Measurements from ENCODE around the gene C6orf15.

The C6orf15 gene

GRCh38 chr6:31142361-31142761 is 30.0 kb upstream of the C6orf15 start:
- DNase-seq (ENCODE audit: low read depth): no peak
- no peak for TF ChIP-seq CTCF (IDR thresholded peaks at IDR 0.05; ENCODE audit: control insufficient read depth, extremely low read depth, insufficient read depth)
- H3K4me3 ChIP-seq (ENCODE audit: low read depth, low read length): no peak overlapping the region

GRCh38 chr6:31140643-31141042 is 28.3 kb upstream of the C6orf15 start:
- H3K4me3 ChIP-seq (ENCODE audit: low read depth, low read length): no peak overlapping the region
- no peak for DNase-seq (ENCODE audit: low read depth)
- no peak for TF ChIP-seq CTCF (IDR thresholded peaks at IDR 0.05; ENCODE audit: control insufficient read depth, extremely low read depth, insufficient read depth)

- no peak for DNase-seq (ENCODE audit: low read depth)
- TF ChIP-seq CTCF (IDR thresholded peaks at IDR 0.05; ENCODE audit: control insufficient read depth, extremely low read depth, insufficient read depth): no peak
- no peak overlapping the region for H3K4me3 ChIP-seq (ENCODE audit: low read depth, low read length)
Observed at GRCh38 chr6:31139599-31139998, 27.2 kb upstream of the C6orf15 start.

GRCh38 chr6:31138982-31139381 is 26.6 kb upstream of the C6orf15 start, which contains the start of gene PSORS1C2:
TSS of gene PSORS1C2 (minus strand) at chr6:31139066. CDS start at chr6:31139026, 40 bp downstream.
- no peak for DNase-seq (ENCODE audit: low read depth)
- TF ChIP-seq CTCF (IDR thresholded peaks at IDR 0.05; ENCODE audit: control insufficient read depth, extremely low read depth, insufficient read depth): no peak
- no peak within 1 kb of the TSS for H3K4me3 ChIP-seq (ENCODE audit: low read depth, low read length)

GRCh38 chr6:31135710-31136109 is 23.3 kb upstream of the C6orf15 start:
- no peak for TF ChIP-seq CTCF (IDR thresholded peaks at IDR 0.05; ENCODE audit: control insufficient read depth, extremely low read depth, insufficient read depth)
- no peak for DNase-seq (ENCODE audit: low read depth)
- no peak overlapping the region for H3K4me3 ChIP-seq (ENCODE audit: low read depth, low read length)

- DNase-seq (ENCODE audit: low read depth): no peak
- no peak for TF ChIP-seq CTCF (IDR thresholded peaks at IDR 0.05; ENCODE audit: control insufficient read depth, extremely low read depth, insufficient read depth)
- no peak overlapping the region for H3K4me3 ChIP-seq (ENCODE audit: low read depth, low read length)
Observed at GRCh38 chr6:31132806-31133205, 20.4 kb upstream of the C6orf15 start.

- no peak for DNase-seq (ENCODE audit: low read depth)
- H3K4me3 ChIP-seq (ENCODE audit: low read depth, low read length): no peak overlapping the region
- TF ChIP-seq CTCF (IDR thresholded peaks at IDR 0.05; ENCODE audit: control insufficient read depth, extremely low read depth, insufficient read depth): no peak
Observed at GRCh38 chr6:31131595-31131994, 19.2 kb upstream of the C6orf15 start.

Measured in LNCaP clone FGC (cell line).